Stimulated activated CD4-positive, alpha-beta T cell treated with anti-CD3 and anti-CD28 coated beads, TNF-alpha, amount 100 ng/mL, for 1 hour (primary cell): ENCODE data around the gene NOVA1.
"Not testable (repeated sequence)": the region's sequence is repeated elsewhere in the genome, so short reads cannot be mapped to it uniquely, and the experiment has no call there.

Experiments
- DNase-seq, 3 donors: peaks; one replicate each; pipeline ENCODE4 v3.0.0-alpha.2; 2020; ENCODE audit warnings: low read depth in 3 of 3, low spot score in 1 of 3

NOVA1 gene, protein sequence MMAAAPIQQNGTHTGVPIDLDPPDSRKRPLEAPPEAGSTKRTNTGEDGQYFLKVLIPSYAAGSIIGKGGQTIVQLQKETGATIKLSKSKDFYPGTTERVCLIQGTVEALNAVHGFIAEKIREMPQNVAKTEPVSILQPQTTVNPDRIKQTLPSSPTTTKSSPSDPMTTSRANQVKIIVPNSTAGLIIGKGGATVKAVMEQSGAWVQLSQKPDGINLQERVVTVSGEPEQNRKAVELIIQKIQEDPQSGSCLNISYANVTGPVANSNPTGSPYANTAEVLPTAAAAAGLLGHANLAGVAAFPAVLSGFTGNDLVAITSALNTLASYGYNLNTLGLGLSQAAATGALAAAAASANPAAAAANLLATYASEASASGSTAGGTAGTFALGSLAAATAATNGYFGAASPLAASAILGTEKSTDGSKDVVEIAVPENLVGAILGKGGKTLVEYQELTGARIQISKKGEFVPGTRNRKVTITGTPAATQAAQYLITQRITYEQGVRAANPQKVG

GRCh38 chr14:26597589-26598080 lies at the start of gene NOVA1:
Gene NOVA1, minus strand, starts transcription at chr14:26598033. Its CDS starts 597 bp downstream, at chr14:26597436.
- no peak for DNase-seq

DNA sequence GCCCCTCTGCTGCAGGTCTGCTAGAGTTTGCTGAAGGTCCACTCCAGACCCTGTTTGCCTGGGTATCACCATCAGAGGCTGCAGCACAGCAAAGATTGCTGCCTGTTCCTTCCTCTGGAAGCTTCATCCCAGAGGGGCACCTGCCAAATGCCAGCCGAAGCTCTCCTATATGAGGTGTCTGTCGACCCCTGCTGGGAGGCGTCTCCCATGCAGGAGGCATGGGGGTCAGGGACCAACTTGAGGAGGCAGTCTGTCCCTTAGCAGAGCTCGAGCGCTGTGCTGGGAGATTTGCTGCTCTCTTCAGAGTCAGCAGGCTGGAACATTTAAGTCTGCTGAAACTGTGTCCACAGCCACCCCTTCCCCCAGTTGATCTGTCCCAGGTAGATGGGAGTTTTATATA lies 47.2 kb upstream of the NOVA1 start:
- not testable (repeated sequence) for DNase-seq

GRCh38 chr14:26636561-26636960 lies 38.7 kb upstream of the NOVA1 start:
- DNase-seq: no peak

DNA sequence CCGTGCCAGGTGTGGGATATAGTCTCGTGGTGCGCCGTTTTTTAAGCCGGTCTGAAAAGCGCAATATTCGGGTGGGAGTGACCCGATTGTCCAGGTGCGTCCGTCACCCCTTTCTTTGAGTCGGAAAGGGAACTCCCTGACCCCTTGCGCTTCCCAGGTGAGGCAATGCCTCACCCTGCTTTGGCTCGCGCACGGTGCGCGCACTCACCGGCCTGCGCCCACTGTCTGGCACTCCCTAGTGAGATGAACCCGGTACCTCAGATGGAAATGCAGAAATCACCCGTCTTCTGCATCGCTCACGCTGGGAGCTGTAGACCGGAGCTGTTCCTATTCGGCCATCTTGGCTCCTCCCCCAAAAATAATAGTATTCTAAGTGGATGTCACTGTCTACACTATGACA lies 37.1 kb upstream of the NOVA1 start:
- DNase-seq: not testable (repeated sequence)

- DNase-seq: no peak
These were observed 28.4 kb upstream of the NOVA1 start for GRCh38 chr14:26626256-26626655.

DNA sequence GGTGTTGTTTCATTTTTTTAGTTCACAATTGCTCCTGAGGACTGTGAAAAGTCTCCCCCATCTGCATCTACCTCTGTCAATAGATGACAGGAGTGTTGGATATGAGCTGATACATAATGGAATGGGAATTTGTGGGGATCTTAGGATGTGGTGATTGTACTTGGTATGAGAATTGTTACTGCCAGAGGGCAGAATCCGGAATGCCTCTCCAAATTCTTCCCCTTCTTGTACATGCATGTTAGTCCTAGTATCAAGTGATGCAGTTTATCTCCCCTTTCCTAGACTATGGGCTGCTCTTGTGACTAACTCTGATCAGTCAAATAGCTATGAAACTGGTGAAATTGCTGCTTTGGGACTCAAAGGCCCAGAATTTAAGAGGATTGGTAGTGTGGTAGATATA lies 24.8 kb upstream of the NOVA1 start:
- no peak for DNase-seq

- no peak for DNase-seq
These were observed 24.2 kb upstream of the NOVA1 start for GRCh38 chr14:26621807-26622560.

DNA sequence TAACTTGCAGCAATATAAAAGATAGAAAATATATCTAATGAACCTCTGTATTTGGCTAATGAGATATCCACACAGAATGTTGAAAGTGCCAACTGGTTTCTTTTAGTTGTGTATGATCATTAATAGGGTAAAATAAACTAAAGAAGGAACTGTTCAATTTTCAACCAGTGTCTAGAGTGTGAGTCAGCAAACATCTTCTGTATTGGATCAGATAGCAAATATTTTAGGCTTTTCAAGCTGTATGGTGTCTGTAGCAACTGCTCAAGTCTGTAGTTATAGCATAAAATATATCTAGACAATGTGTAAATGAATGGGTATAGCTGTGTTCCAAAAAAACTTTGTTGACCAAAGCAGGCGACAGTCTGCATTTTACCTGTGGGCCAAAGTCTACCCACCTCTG lies 23.5 kb upstream of the NOVA1 start:
- DNase-seq: no peak

DNA sequence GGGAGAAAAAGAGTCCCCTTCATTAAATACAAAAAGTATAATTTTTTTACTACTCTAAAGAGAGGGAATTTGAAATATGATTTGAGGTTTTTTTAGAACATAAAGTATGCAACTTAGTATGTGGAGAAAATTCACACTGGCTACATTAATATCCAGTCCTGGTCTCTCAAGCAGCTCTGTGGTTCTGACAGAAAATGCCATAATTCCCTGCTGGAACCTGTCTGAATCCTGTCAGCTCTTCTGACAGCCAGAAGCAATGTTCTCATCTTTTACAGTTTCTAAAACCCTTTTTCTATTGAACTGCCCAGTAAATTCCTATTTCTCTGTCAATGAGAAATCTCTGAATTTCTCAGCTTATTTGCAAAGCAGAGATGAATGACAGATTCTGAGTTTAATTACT lies 13.4 kb upstream of the NOVA1 start:
- DNase-seq: no peak

DNA sequence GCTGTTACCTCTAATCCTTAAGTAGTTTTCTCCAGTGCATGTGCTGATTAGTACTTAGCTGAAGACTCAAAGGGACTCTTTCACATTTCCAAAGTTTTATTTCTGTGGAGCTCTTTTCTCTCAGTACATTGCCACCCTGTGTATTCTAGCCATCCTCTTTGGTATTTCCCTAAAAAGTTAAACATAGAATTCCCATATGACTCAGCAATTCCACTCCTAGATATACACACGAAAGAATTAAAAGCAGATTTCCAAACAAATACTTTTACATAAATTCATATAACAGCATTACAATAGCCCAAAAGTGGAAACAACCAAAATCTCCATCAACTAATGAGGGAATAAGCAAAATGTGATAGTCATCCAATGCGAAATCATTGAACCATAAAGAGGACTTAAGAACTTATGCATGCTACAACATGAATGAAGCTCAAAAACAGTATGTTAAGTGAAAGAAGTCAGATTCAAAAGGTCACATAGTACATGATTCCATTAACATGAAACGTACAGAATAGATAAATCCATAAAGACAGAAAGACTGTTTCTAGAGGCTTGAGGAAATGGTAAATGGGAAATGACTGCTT lies 9.0 kb upstream of the NOVA1 start:
- DNase-seq: no peak

DNA sequence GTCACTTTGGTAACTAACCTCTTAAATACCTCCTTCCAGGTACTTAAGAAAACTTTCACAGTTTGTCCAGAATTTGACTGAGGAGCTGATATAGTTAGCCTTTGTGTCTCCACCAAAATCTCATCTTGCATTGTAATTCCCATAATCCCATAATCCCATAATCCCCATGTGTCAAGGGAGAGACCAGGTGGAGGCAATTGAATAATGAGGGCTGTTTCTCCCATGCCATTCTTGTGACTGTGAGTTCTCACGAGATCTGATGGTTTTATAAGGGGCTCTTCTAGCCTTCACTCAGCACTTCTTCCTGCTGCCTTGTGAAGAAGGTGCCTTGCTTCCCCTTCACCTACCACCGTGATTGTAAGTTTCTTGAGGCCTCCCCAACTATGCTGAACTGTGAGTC lies 7.8 kb upstream of the NOVA1 start:
- DNase-seq: no peak

DNA sequence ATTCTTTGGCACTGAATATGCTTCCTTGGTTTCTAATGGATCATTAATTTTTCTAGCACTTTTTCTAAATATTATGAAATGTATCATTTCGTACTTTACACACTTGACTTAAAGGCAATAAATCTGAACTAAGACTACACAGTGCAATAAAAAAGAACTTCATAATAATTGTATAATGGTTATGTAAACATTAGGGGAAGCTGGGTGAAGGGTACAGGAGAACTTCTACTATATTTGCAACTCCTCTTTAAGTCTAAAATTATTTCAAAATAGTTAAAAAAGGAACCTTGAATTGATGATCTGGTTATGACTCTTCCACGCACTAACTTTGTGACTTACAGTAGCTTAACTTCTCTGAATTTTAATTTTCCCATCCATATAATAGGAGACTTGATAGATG lies 5.1 kb upstream of the NOVA1 start:
- DNase-seq: no peak

- DNase-seq: no peak
These were observed 4.0 kb upstream of the NOVA1 start for GRCh38 chr14:26601856-26602255.

DNA sequence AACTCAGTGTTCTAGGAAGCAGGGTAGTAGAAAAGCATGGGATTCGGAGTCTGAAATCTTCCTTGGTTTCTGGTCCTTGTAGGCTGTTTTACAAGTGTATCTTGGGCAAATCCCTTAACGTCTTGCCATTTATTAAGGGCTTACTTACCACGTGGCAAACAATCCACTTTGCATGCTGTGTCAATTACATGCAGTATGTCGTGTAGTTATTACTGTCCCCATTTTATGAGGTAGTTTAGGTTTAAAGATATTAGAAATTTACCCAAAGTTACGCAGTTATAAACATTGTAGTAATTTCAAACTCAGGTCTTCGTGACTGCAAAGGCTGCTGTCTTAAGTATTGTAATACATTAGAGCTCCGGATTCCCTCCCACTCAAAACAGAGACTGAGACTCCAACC lies 1.5 kb upstream of the NOVA1 start:
- DNase-seq: no peak

- DNase-seq: no peak
These were observed 869 bp upstream of the NOVA1 start for GRCh38 chr14:26598672-26599131.

DNA sequence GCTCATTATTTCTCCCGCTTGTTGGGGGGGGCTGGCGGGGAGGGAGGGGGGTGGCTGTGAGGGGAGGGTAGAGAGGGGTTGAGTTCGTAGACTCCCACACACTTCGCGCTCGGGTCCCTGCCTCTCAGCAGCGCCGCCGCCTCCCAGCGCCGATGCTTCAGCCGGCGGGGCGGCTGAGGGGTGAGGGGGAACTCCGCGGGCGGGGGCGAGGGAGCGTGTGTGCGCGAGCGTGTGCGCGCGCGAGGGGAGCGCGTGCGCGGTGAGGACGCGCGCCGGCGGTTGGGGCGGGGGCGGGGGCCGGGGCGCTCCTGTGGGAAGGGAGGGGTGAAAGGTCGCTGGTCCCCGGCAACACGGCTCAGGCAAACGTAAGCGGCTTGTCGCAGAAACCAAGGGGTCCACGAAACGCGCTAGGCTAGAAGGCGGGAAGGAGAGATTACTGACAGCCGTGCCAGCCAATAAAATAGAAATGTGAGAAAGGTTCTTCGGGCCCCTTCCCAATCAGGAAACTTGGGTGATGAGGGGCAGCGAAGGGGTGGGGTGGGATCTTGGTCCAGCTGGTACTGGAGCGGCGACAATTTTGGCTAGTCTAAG lies 343 bp upstream of the NOVA1 start:
- DNase-seq: no peak

- DNase-seq: no peak
These were observed 703 bp downstream of the NOVA1 start for GRCh38 chr14:26597071-26597588.

- DNase-seq: no peak
These were observed 1.2 kb downstream of the NOVA1 start for GRCh38 chr14:26596543-26597061.

DNA sequence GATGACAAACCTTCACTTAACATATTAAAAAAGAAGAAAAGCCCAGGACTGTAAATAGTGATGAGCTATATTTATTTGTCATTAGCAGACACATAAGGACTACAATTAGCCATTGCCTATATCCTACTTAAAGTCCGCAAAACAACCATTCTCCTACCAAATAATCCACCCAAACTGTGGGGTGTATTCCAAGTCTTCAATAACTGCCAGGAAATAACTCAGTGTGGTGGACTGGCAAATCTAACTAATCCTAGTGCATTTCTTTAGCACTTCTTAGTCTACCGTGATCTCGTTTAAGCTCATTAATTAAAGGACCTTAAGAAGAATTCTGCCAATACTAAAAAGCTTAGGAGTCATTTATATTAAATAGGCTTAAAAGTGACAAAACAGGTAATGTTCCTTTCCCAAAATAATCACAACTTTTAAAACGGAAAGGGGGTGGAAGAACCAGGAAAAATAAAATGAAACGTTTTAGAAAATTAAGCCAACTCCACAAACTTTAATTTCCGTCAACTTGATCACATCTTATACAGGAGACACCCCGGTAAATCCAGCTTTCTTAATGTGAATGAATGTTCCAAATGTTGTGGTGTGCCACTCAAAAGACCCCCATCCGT lies 1.8 kb downstream of the NOVA1 start:
- no peak for DNase-seq

GRCh38 chr14:26594756-26595545 lies 2.9 kb downstream of the NOVA1 start:
- no peak for DNase-seq
